HEK293 (cell line): ENCODE measurements around the gene OR2V2.

Source experiments
- CTCF ChIA-PET: fragments of 350-600 bp; formaldehyde crosslinking; extraction: SDS; loops from one replicate; lab custom pipeline; 2021; ENCODE audit warnings: antibody characterized with exemption; lab: Yijun Ruan, JAX
- POLR2A ChIA-PET: fragments of 300-600 bp; formaldehyde crosslinking; extraction: SDS; loops from one replicate; lab custom pipeline; 2020; ENCODE audit warnings: antibody characterized with exemption, inconsistent platforms; lab: Yijun Ruan, JAX
- H3K27ac ChIP-seq: fragments of 200-500 bp; sonication (Bioruptor generic); 2 replicates; pipeline ENCODE4 v1.5.1; 2014; ENCODE audit warnings: low read depth, low read length, control low read depth, inconsistent platforms; ENCODE audit errors: extremely low read depth
- H3K36me3 ChIP-seq, 2 experiments: fragments of 200-500 bp in 1 of 2; sonication (Bioruptor generic) in 1 of 2; 1 replicate in 1 of 2; 2 replicates in 1 of 2; pipeline ENCODE4 v1.5.1; 2014 to 2017; ENCODE audit warnings: inconsistent platforms in 2 of 2, low read length in 2 of 2; ENCODE audit not compliant: control insufficient read depth in 2 of 2, insufficient read depth in 1 of 2
- H3K4me1 ChIP-seq: fragments of 200-500 bp; sonication (Bioruptor generic); 2 replicates; pipeline ENCODE4 v1.5.1; 2014; ENCODE audit warnings: mild to moderate bottlenecking, low read length, inconsistent platforms; ENCODE audit not compliant: control insufficient read depth, insufficient read depth
- H3K4me3 ChIP-seq: 2 replicates; pipeline ENCODE4 v1.5.1; 2011; ENCODE audit warnings: low read depth, mild to moderate bottlenecking, control low read depth, low read length, moderate library complexity
- H3K9me3 ChIP-seq: fragments of 200-500 bp; sonication (Bioruptor generic); 2 replicates; pipeline ENCODE4 v1.5.1; 2014; ENCODE audit warnings: low read depth, low read length, inconsistent platforms; ENCODE audit not compliant: control insufficient read depth, insufficient read depth
- EGR2 ChIP-seq: fragments of 450-650 bp; formaldehyde crosslinking; IDR thresholded peaks from 2 replicates; pipeline ENCODE4 v1.5.1; 2016; ENCODE audit warnings: low read depth, missing biosample characterization, missing genetic modification characterization
- KLF1 ChIP-seq: fragments of 450-650 bp; formaldehyde crosslinking; IDR thresholded peaks from 2 replicates; pipeline ENCODE4 v1.5.1; 2016; ENCODE audit warnings: missing biosample characterization, missing genetic modification characterization
- KLF8 ChIP-seq: fragments of 450-650 bp; formaldehyde crosslinking; IDR thresholded peaks from 2 replicates; pipeline ENCODE4 v1.5.1; 2016; ENCODE audit warnings: missing biosample characterization, missing genetic modification characterization
- PRDM2 ChIP-seq: fragments of 450-650 bp; formaldehyde crosslinking; IDR thresholded peaks from 2 replicates; pipeline ENCODE4 v1.5.1; 2016; ENCODE audit warnings: missing biosample characterization, missing genetic modification characterization, borderline replicate concordance
- REST ChIP-seq: fragments of 450-650 bp; formaldehyde crosslinking; IDR thresholded peaks from 2 replicates; pipeline ENCODE4 v1.5.1; 2016; ENCODE audit warnings: missing biosample characterization, missing genetic modification characterization
- SP7 ChIP-seq: fragments of 450-650 bp; formaldehyde crosslinking; IDR thresholded peaks from 2 replicates; pipeline ENCODE4 v1.5.1; 2016; ENCODE audit warnings: missing biosample characterization, missing genetic modification characterization
- ZBTB8A ChIP-seq: fragments of 450-650 bp; formaldehyde crosslinking; IDR thresholded peaks from 2 replicates; pipeline ENCODE4 v1.5.1; 2016; ENCODE audit warnings: missing biosample characterization, missing genetic modification characterization
- ZEB2 ChIP-seq: fragments of 450-650 bp; formaldehyde crosslinking; IDR thresholded peaks from 2 replicates; pipeline ENCODE4 v1.5.1; 2016; ENCODE audit warnings: missing biosample characterization, missing genetic modification characterization
- ZNF133 ChIP-seq: fragments of 450-650 bp; formaldehyde crosslinking; IDR thresholded peaks from 2 replicates; pipeline ENCODE4 v1.5.1; 2016; ENCODE audit warnings: missing biosample characterization, missing genetic modification characterization
- ZNF426 ChIP-seq: fragments of 450-650 bp; formaldehyde crosslinking; IDR thresholded peaks from 2 replicates; pipeline ENCODE4 v1.5.1; 2017; ENCODE audit warnings: missing biosample characterization, missing genetic modification characterization, mild to moderate bottlenecking, inconsistent platforms, moderate library complexity
- ZNF558 ChIP-seq: fragments of 450-650 bp; formaldehyde crosslinking; IDR thresholded peaks from 2 replicates; pipeline ENCODE4 v1.5.1; 2016; ENCODE audit warnings: missing biosample characterization, missing genetic modification characterization
- ZNF76 ChIP-seq: fragments of 450-650 bp; formaldehyde crosslinking; IDR thresholded peaks from 2 replicates; pipeline ENCODE4; 2016; ENCODE audit warnings: low read depth, missing biosample characterization, missing genetic modification characterization, borderline replicate concordance
- TF ChIP-seq, protein P1 (sequence below): fragments of 450-650 bp; formaldehyde crosslinking; IDR thresholded peaks from 2 replicates; pipeline ENCODE4 v1.5.1; 2016; ENCODE audit warnings: missing biosample characterization, missing genetic modification characterization
- TF ChIP-seq, protein P2 (sequence below): fragments of 450-650 bp; formaldehyde crosslinking; IDR thresholded peaks from 2 replicates; pipeline ENCODE4 v1.5.1; 2016; ENCODE audit warnings: missing biosample characterization, missing genetic modification characterization

Gene OR2V2

GRCh38 chr5:181119105-181119504 is 28.3 kb upstream of the OR2V2 start:
- H3K4me3 ChIP-seq = no peak overlapping the region
- H3K4me1 ChIP-seq = no peaks in the 10 kb centered on the region
- H3K27ac ChIP-seq = no peak overlapping the region
- no peaks in the 10 kb centered on the region; the same call in 1 of the 2 replicates for H3K9me3 ChIP-seq
- no peaks in the 10 kb centered on the region for H3K36me3 ChIP-seq
- TF ChIP-seq, protein P1, sequence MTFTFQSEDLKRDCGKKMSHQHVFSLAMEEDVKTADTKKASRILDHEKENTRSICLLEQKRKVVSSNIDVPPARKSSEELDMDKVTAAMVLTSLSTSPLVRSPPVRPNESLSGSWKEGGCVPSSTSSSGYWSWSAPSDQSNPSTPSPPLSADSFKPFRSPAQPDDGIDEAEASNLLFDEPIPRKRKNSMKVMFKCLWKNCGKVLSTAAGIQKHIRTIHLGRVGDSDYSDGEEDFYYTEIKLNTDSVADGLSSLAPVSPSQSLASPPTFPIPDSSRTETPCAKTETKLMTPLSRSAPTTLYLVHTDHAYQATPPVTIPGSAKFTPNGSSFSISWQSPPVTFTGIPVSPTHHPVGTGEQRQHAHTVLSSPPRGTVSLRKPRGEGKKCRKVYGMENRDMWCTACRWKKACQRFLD (tag by site-specific recombination) = no peak
- TF ChIP-seq EGR2 (tag by site-specific recombination) = 0 out of 2 replicates have a peak, but pooled peaks have one; percentile 9
- CTCF ChIA-PET = interaction anchor here (1.1 kb wide), 1 partner anchor 250 kb away, joined by 3 read pairs; no protein-coding TSS in a partner anchor
- POLR2A ChIA-PET = no interaction called here

DNA sequence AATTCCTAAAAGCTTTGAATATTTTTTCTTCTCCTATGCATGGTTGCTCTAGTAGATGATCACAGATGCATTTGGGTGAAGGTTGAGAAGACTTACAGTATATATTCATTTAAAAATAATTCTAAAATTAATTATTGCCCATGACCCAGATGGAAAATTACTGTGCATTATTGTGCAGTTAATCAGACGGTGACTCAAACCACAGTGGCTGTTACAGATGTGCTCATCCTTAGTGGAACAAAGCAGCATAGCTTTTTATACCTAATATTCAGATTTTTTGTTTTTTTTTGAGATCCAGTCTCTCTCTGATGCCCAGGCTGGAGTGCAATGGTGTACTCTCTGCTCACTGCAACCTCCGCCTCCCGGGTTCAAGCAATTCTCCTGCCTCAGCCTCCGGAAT is 27.1 kb upstream of the OR2V2 start:
- POLR2A ChIA-PET = no interaction called here
- CTCF ChIA-PET = interaction anchor here (1.1 kb wide), 1 partner anchor 252 kb away, joined by 3 read pairs; no protein-coding TSS in a partner anchor
- TF ChIP-seq REST (tag by site-specific recombination) (no peak), ZNF133 (tag by site-specific recombination) (no peak), PRDM2 (tag by site-specific recombination) (no peak), KLF1 (tag by site-specific recombination) (no peak), ZNF426 (tag by site-specific recombination) (no peak), ZEB2 (tag by site-specific recombination) (no peak), SP7 (tag by site-specific recombination) (no peak), ZBTB8A (tag by site-specific recombination) (no peak), ZNF558 (no peak), KLF8 (tag by site-specific recombination) (no peak), ZNF76 (no peak)
- TF ChIP-seq, protein P2, sequence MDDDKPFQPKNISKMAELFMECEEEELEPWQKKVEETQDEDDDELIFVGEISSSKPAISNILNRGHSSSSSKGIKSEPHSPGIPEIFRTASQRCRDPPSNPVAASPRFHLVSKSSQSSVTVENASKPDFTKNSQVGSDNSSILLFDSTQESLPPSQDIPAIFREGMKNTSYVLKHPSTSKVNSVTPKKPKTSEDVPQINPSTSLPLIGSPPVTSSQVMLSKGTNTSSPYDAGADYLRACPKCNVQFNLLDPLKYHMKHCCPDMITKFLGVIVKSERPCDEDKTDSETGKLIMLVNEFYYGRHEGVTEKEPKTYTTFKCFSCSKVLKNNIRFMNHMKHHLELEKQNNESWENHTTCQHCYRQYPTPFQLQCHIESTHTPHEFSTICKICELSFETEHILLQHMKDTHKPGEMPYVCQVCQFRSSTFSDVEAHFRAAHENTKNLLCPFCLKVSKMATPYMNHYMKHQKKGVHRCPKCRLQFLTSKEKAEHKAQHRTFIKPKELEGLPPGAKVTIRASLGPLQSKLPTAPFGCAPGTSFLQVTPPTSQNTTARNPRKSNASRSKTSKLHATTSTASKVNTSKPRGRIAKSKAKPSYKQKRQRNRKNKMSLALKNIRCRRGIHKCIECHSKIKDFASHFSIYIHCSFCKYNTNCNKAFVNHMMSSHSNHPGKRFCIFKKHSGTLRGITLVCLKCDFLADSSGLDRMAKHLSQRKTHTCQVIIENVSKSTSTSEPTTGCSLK (tag by site-specific recombination) = no peak
- TF ChIP-seq, all 188 proteins: peak for 0
- no peaks in the 10 kb centered on the region for H3K9me3 ChIP-seq
- H3K27ac ChIP-seq = no peak overlapping the region
- H3K4me1 ChIP-seq = no peaks in the 10 kb centered on the region
- no peaks in the 10 kb centered on the region for H3K36me3 ChIP-seq
- H3K4me3 ChIP-seq = no peak overlapping the region
